Measurements from ENCODE around the gene ALG9.

DNA sequence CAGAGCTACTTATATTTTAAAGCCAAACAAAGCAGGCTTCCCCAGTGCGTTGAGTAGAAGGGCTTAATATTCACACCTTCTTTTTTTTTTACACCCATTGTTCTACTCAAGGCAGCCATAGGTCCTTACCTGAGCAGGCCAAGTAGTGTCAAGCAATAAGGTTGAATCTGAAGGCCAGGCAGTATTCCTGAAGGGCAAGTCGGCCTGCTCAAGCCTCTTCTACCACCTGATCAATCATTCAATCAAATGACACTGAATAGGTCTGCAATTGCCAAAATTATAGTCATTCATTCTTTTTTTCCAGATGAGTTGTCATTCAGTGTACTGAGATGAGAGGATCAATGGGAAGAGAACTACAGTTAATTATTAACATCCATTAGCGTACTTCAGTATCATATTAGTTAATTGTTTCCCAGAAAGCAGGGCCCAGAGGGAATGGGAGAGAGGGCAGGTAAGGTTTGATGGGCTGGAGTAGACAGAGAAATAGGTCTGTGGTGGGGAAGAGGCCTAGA is 93.3 kb downstream of the ALG9 start:
- TF ChIP-seq RCOR1 (IDR thresholded peaks at IDR 0.05; ENCODE audit: low read depth, low read length) (no peak), POLR2A (IDR thresholded peaks at IDR 0.05; ENCODE audit: low read length) (no peak), CTCF (IDR thresholded peaks at IDR 0.05) (no peak), CEBPB (IDR thresholded peaks at IDR 0.05) (no peak), RNF2 (IDR thresholded peaks at IDR 0.05; ENCODE audit: borderline replicate concordance, low read depth) (no peak), MYC (IDR thresholded peaks at IDR 0.05; ENCODE audit: borderline replicate concordance, low read length) (no peak), GATA3 (IDR thresholded peaks at IDR 0.05; ENCODE audit: borderline replicate concordance) (no peak), ZSCAN20 (CRISPR knock-in tag; IDR thresholded peaks at IDR 0.05) (no peak), HMGXB4 (CRISPR knock-in tag; IDR thresholded peaks at IDR 0.05; ENCODE audit: borderline replicate concordance) (no peak), ZFP36 (IDR thresholded peaks at IDR 0.05; ENCODE audit: borderline replicate concordance, partially characterized antibody) (no peak), MAZ (IDR thresholded peaks at IDR 0.05; ENCODE audit: borderline replicate concordance, low read depth, low read length) (no peak), POLR2AphosphoS2 (conservative IDR thresholded peaks at IDR 0.05; ENCODE audit: low read length) (no peak), RAD21 (conservative IDR thresholded peaks at IDR 0.05 in 1 of 2, IDR thresholded peaks at IDR 0.05 in 1 of 2) (no peak)
- TF ChIP-seq, protein P1, sequence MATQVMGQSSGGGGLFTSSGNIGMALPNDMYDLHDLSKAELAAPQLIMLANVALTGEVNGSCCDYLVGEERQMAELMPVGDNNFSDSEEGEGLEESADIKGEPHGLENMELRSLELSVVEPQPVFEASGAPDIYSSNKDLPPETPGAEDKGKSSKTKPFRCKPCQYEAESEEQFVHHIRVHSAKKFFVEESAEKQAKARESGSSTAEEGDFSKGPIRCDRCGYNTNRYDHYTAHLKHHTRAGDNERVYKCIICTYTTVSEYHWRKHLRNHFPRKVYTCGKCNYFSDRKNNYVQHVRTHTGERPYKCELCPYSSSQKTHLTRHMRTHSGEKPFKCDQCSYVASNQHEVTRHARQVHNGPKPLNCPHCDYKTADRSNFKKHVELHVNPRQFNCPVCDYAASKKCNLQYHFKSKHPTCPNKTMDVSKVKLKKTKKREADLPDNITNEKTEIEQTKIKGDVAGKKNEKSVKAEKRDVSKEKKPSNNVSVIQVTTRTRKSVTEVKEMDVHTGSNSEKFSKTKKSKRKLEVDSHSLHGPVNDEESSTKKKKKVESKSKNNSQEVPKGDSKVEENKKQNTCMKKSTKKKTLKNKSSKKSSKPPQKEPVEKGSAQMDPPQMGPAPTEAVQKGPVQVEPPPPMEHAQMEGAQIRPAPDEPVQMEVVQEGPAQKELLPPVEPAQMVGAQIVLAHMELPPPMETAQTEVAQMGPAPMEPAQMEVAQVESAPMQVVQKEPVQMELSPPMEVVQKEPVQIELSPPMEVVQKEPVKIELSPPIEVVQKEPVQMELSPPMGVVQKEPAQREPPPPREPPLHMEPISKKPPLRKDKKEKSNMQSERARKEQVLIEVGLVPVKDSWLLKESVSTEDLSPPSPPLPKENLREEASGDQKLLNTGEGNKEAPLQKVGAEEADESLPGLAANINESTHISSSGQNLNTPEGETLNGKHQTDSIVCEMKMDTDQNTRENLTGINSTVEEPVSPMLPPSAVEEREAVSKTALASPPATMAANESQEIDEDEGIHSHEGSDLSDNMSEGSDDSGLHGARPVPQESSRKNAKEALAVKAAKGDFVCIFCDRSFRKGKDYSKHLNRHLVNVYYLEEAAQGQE (IDR thresholded peaks at IDR 0.05): no peak
